NCI-H524 treated with DMSO at 0.1 percent for 48 hours (cell line): ENCODE data around the gene SNORC.
"Not testable (repeated sequence)": the region's sequence is repeated elsewhere in the genome, so short reads cannot be mapped to it uniquely, and the experiment has no call there.

Source experiments
- DNase-seq: peaks from one replicate; lab custom pipeline; 2025; lab: John Stamatoyannopoulos, UW

SNORC gene

GRCh38 chr2:232870018-232870765 is at the start of gene SNORC:
SNORC (plus strand) TSS chr2:232870264; CDS start chr2:232870342, 78 bp downstream.
- DNase-seq: no peak

GRCh38 chr2:232829988-232830387 is 40.1 kb upstream of the SNORC start:
- no peak for DNase-seq

GRCh38 chr2:232831496-232831895 is 38.6 kb upstream of the SNORC start:
- no peak for DNase-seq

GRCh38 chr2:232833830-232834229 is 36.2 kb upstream of the SNORC start:
- DNase-seq: no peak

- DNase-seq: no peak
Measured at GRCh38 chr2:232835687-232836208, 34.3 kb upstream of the SNORC start.

- no peak for DNase-seq
Measured at GRCh38 chr2:232836934-232837333, 33.1 kb upstream of the SNORC start.

GRCh38 chr2:232838406-232838874 is 31.6 kb upstream of the SNORC start:
- DNase-seq: no peak

- no peak for DNase-seq
Measured at GRCh38 chr2:232839411-232840079, 30.5 kb upstream of the SNORC start.

- no peak for DNase-seq
Measured at GRCh38 chr2:232842689-232843088, 27.4 kb upstream of the SNORC start.

- no peak for DNase-seq
Measured at GRCh38 chr2:232843834-232844233, 26.2 kb upstream of the SNORC start.

- no peak for DNase-seq
Measured at GRCh38 chr2:232846055-232846454, 24.0 kb upstream of the SNORC start.

GRCh38 chr2:232850039-232850438 is 20.0 kb upstream of the SNORC start:
- DNase-seq: no peak

GRCh38 chr2:232852081-232852480 is 18.0 kb upstream of the SNORC start:
- DNase-seq: not testable (repeated sequence)

GRCh38 chr2:232852676-232853075 is 17.4 kb upstream of the SNORC start:
- no peak for DNase-seq

- DNase-seq: no peak
Measured at GRCh38 chr2:232854082-232854481, 16.0 kb upstream of the SNORC start.

- DNase-seq: no peak
Measured at GRCh38 chr2:232857158-232857563, 12.9 kb upstream of the SNORC start.

- DNase-seq: no peak
Measured at GRCh38 chr2:232859385-232859916, 10.6 kb upstream of the SNORC start.

- DNase-seq: no peak
Measured at GRCh38 chr2:232860593-232861241, 9.3 kb upstream of the SNORC start.

GRCh38 chr2:232861353-232861752 is 8.7 kb upstream of the SNORC start:
- DNase-seq: no peak

GRCh38 chr2:232863996-232864395 is 6.1 kb upstream of the SNORC start:
- DNase-seq: no peak

- DNase-seq: no peak
Measured at GRCh38 chr2:232865165-232865564, 4.9 kb upstream of the SNORC start.

- no peak for DNase-seq
Measured at GRCh38 chr2:232866104-232866503, 4.0 kb upstream of the SNORC start.
